Activated T-cell treated with anti-CD3 and anti-CD28 coated beads for 24 hours (primary cell): ENCODE measurements around the gene MTFMT.
A peak's percentile ranks its signal among the peaks of the same experiment; 100 is the strongest.
"Not testable (repeated sequence)": the region's sequence is repeated elsewhere in the genome, so short reads cannot be mapped to it uniquely, and the experiment has no call there.

Experiments used
- DNase-seq: peaks from one replicate; pipeline ENCODE4 v3.0.0-alpha.2; 2020; ENCODE audit warnings: low read depth

MTFMT gene

GRCh38 chr15:65028921-65029735, at the start of gene MTFMT:
Gene MTFMT, minus strand, starts transcription at chr15:65029639. Its CDS starts 26 bp downstream, at chr15:65029613.
- peak; percentile 93 for DNase-seq

GRCh38 chr15:65077981-65078352, 48.5 kb upstream of the MTFMT start:
- DNase-seq = peak; percentile 44

- DNase-seq = no peak
These were observed 48.0 kb upstream of the MTFMT start for GRCh38 chr15:65077291-65077980.

- no peak for DNase-seq
These were observed 47.2 kb upstream of the MTFMT start, which contains the start of gene KBTBD13 for GRCh38 chr15:65076486-65077290. Gene KBTBD13, plus strand, starts transcription at chr15:65076746. Its CDS starts 70 bp downstream, at chr15:65076816.

- DNase-seq = not testable (repeated sequence)
These were observed 46.4 kb upstream of the MTFMT start for GRCh38 chr15:65075607-65076395.

- DNase-seq = not testable (repeated sequence)
These were observed 45.5 kb upstream of the MTFMT start for GRCh38 chr15:65074946-65075345.

GRCh38 chr15:65072617-65073016, 43.2 kb upstream of the MTFMT start:
- DNase-seq = no peak

- no peak for DNase-seq
These were observed 42.6 kb upstream of the MTFMT start for GRCh38 chr15:65072027-65072426.

- no peak for DNase-seq
These were observed 42.0 kb upstream of the MTFMT start for GRCh38 chr15:65071381-65071811.

- DNase-seq = no peak
These were observed 40.5 kb upstream of the MTFMT start for GRCh38 chr15:65069779-65070546.

- DNase-seq = no peak
These were observed 39.7 kb upstream of the MTFMT start for GRCh38 chr15:65069179-65069578.

GRCh38 chr15:65068403-65068788, 39.0 kb upstream of the MTFMT start:
- no peak for DNase-seq

- DNase-seq = no peak
These were observed 38.4 kb upstream of the MTFMT start, which contains the start of gene RASL12 for GRCh38 chr15:65067645-65068402. Gene RASL12, minus strand, starts transcription at chr15:65067991. Its CDS starts 156 bp downstream, at chr15:65067835.

- no peak for DNase-seq
These were observed 37.8 kb upstream of the MTFMT start for GRCh38 chr15:65067317-65067644.

- no peak for DNase-seq
These were observed 37.3 kb upstream of the MTFMT start for GRCh38 chr15:65066635-65067316.

GRCh38 chr15:65066001-65066634, 36.7 kb upstream of the MTFMT start:
- DNase-seq = no peak

- DNase-seq = no peak
These were observed 33.3 kb upstream of the MTFMT start for GRCh38 chr15:65062726-65063125.

- no peak for DNase-seq
These were observed 32.6 kb upstream of the MTFMT start for GRCh38 chr15:65062061-65062460.
